Measurements from ENCODE around the gene PPP6R2.

GRCh38 chr22:50342651-50343540 lies at the start of gene PPP6R2:
- no peak for TF ChIP-seq CTCF (IDR thresholded peaks at IDR 0.05)
- no peak for TF ChIP-seq POLR2A (IDR thresholded peaks at IDR 0.05)
